HCT116 (cell line): Measurements from ENCODE around the gene BMPER.

Experiments
- CEBPB ChIP-seq: IDR thresholded peaks from 2 replicates; pipeline ENCODE4 v1.6.1; 2012; ENCODE audit warnings: low read depth
- MAX ChIP-seq: IDR thresholded peaks from 2 replicates; pipeline ENCODE4 v1.6.1; 2012
- POLR2A ChIP-seq: IDR thresholded peaks from 2 replicates; pipeline ENCODE4 v1.7.0; 2011; ENCODE audit warnings: borderline replicate concordance; ENCODE audit not compliant: insufficient read depth, insufficient read length; ENCODE audit errors: extremely low read depth
- ZFX ChIP-seq: fragments of 450-650 bp; IDR thresholded peaks from 2 replicates; pipeline ENCODE4 v1.6.1; 2017

DNA sequence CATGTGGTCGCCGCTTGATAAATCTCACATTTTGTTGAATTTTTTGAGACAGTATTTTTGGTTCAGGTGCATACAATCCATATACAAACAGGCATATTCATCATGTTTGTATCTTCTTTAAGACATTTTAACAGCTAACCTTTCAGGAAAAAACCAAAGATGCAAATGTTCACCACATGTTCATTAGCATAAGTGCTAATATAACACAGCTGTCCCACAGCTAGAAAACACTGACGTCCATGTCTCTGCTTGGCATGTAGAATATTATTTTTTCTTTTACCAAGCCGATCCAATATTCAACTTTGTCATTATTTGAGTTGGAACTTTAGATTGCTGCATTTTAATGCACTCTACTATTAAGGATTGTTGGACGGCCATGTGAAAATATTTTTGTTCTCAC, 31.2 kb downstream of the BMPER start:
- TF ChIP-seq MAX (no peak), CEBPB (no peak), POLR2A (no peak), ZFX (no peak)
